HEK293 (cell line): ENCODE measurements around the gene FLRT2.

Source experiments
- CTCF ChIA-PET: fragments of 350-600 bp; formaldehyde crosslinking; extraction: SDS; loops from one replicate; lab custom pipeline; 2021; ENCODE audit warnings: antibody characterized with exemption; lab: Yijun Ruan, JAX
- POLR2A ChIA-PET: fragments of 300-600 bp; formaldehyde crosslinking; extraction: SDS; loops from one replicate; lab custom pipeline; 2020; ENCODE audit warnings: antibody characterized with exemption, inconsistent platforms; lab: Yijun Ruan, JAX
- H3K27ac ChIP-seq: fragments of 200-500 bp; sonication (Bioruptor generic); 2 replicates; pipeline ENCODE4 v1.5.1; 2014; ENCODE audit warnings: low read depth, low read length, control low read depth, inconsistent platforms; ENCODE audit errors: extremely low read depth
- H3K36me3 ChIP-seq, 2 experiments: fragments of 200-500 bp in 1 of 2; sonication (Bioruptor generic) in 1 of 2; 1 replicate in 1 of 2; 2 replicates in 1 of 2; pipeline ENCODE4 v1.5.1; 2014 to 2017; ENCODE audit warnings: inconsistent platforms in 2 of 2, low read length in 2 of 2; ENCODE audit not compliant: control insufficient read depth in 2 of 2, insufficient read depth in 1 of 2
- H3K4me1 ChIP-seq: fragments of 200-500 bp; sonication (Bioruptor generic); 2 replicates; pipeline ENCODE4 v1.5.1; 2014; ENCODE audit warnings: mild to moderate bottlenecking, low read length, inconsistent platforms; ENCODE audit not compliant: control insufficient read depth, insufficient read depth
- H3K4me3 ChIP-seq: 2 replicates; pipeline ENCODE4 v1.5.1; 2011; ENCODE audit warnings: low read depth, mild to moderate bottlenecking, control low read depth, low read length, moderate library complexity
- H3K9me3 ChIP-seq: fragments of 200-500 bp; sonication (Bioruptor generic); 2 replicates; pipeline ENCODE4 v1.5.1; 2014; ENCODE audit warnings: low read depth, low read length, inconsistent platforms; ENCODE audit not compliant: control insufficient read depth, insufficient read depth
- BCL11B ChIP-seq: fragments of 450-650 bp; formaldehyde crosslinking; IDR thresholded peaks from 2 replicates; pipeline ENCODE4 v1.5.1; 2016; ENCODE audit warnings: low read depth, missing biosample characterization, missing genetic modification characterization
- HIC1 ChIP-seq: fragments of 450-650 bp; formaldehyde crosslinking; IDR thresholded peaks from 2 replicates; pipeline ENCODE4 v1.5.1; 2016; ENCODE audit warnings: missing biosample characterization, missing genetic modification characterization
- HOXD13 ChIP-seq: sonication (generic); formaldehyde crosslinking; IDR thresholded peaks from 2 replicates; pipeline ENCODE4 v1.8.0; 2022; ENCODE audit warnings: missing genetic modification reagents, borderline replicate concordance
- PRDM10 ChIP-seq: fragments of 450-650 bp; formaldehyde crosslinking; IDR thresholded peaks from 2 replicates; pipeline ENCODE4 v1.5.1; 2016; ENCODE audit warnings: missing biosample characterization, missing genetic modification characterization
- SCRT2 ChIP-seq: fragments of 450-650 bp; formaldehyde crosslinking; IDR thresholded peaks from 2 replicates; pipeline ENCODE4 v1.5.1; 2016; ENCODE audit warnings: missing biosample characterization, missing genetic modification characterization
- SETDB1 ChIP-seq: IDR thresholded peaks from one replicate; pipeline ENCODE4 v1.6.1; 2017; ENCODE audit warnings: mild to moderate bottlenecking, low read length, moderate library complexity, mixed read lengths; ENCODE audit not compliant: insufficient read length
- TRIM28 ChIP-seq: IDR thresholded peaks from 2 replicates; pipeline ENCODE4 v1.6.1; 2011; ENCODE audit warnings: low read length, control low read depth, borderline replicate concordance
- ZBTB20 ChIP-seq: fragments of 450-650 bp; formaldehyde crosslinking; IDR thresholded peaks from 2 replicates; pipeline ENCODE4 v1.5.1; 2016; ENCODE audit warnings: missing biosample characterization, missing genetic modification characterization
- ZNF114 ChIP-seq: fragments of 450-650 bp; formaldehyde crosslinking; IDR thresholded peaks from 2 replicates; pipeline ENCODE4 v1.5.0; 2017; ENCODE audit warnings: missing biosample characterization, missing genetic modification characterization
- ZNF146 ChIP-seq: fragments of 450-650 bp; formaldehyde crosslinking; IDR thresholded peaks from 2 replicates; pipeline ENCODE4 v1.5.1; 2016; ENCODE audit warnings: missing biosample characterization, missing genetic modification characterization
- ZNF148 ChIP-seq: fragments of 450-650 bp; formaldehyde crosslinking; IDR thresholded peaks from 2 replicates; pipeline ENCODE4 v1.5.0; 2017; ENCODE audit warnings: missing biosample characterization, missing genetic modification characterization, borderline replicate concordance
- ZNF510 ChIP-seq: fragments of 450-650 bp; formaldehyde crosslinking; IDR thresholded peaks from 2 replicates; pipeline ENCODE4 v1.5.1; 2018; ENCODE audit warnings: mild to moderate bottlenecking, missing genetic modification characterization, missing biosample characterization; ENCODE audit not compliant: insufficient replicate concordance
- ZNF518A ChIP-seq: fragments of 450-650 bp; formaldehyde crosslinking; conservative IDR thresholded peaks from 2 replicates; pipeline ENCODE4 v1.5.1; 2016; ENCODE audit warnings: low read depth, missing biosample characterization, missing genetic modification characterization
- ZNF585B ChIP-seq: fragments of 450-650 bp; formaldehyde crosslinking; IDR thresholded peaks from 2 replicates; pipeline ENCODE4 v1.5.1; 2016; ENCODE audit warnings: missing biosample characterization, missing genetic modification characterization
- ZNF610 ChIP-seq: fragments of 450-650 bp; formaldehyde crosslinking; IDR thresholded peaks from 2 replicates; pipeline ENCODE4 v1.5.1; 2016; ENCODE audit warnings: missing biosample characterization, missing genetic modification characterization, borderline replicate concordance
- ZNF621 ChIP-seq: fragments of 450-650 bp; formaldehyde crosslinking; IDR thresholded peaks from 2 replicates; pipeline ENCODE4 v1.5.1; 2017; ENCODE audit warnings: missing biosample characterization, missing genetic modification characterization
- ZNF654 ChIP-seq: fragments of 450-650 bp; formaldehyde crosslinking; IDR thresholded peaks from 2 replicates; pipeline ENCODE4 v1.5.1; 2016; ENCODE audit warnings: low read depth, missing biosample characterization, missing genetic modification characterization
- ZNF747 ChIP-seq: fragments of 450-650 bp; formaldehyde crosslinking; IDR thresholded peaks from 2 replicates; pipeline ENCODE4 v1.5.1; 2016; ENCODE audit warnings: missing biosample characterization, missing genetic modification characterization

The FLRT2 gene

DNA sequence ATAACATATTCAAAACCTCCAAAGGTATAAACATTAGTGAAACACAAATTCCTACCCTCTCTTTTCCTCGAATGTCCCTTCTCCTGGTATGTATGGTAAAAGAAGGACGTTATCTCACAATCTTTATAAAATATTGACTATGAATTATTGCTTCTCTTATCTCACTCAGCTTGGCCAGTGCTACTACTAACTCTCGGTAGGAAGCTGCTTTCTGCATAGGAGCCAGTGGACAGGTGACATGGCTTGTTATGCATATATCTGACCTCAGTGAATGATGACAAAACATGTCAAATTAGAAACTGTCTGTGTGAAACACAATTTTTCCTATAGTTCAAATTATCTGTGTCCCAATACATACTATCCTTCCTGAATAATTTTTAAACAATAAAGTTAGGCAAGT, 48.5 kb upstream of the FLRT2 start (continued):
- no peak for TF ChIP-seq ZNF518A (tag by site-specific recombination)
- TF ChIP-seq ZNF510 = no peak
- no peak for TF ChIP-seq SETDB1
- TF ChIP-seq HIC1 = no peak
- no peak for TF ChIP-seq ZNF585B (tag by site-specific recombination)
- no peak for TF ChIP-seq ZNF610 (tag by site-specific recombination)

- Histone ChIP-seq H3K27ac (no peak overlapping the region), H3K4me1 (peaks cover 5% of the 10 kb centered on the region)
- TF ChIP-seq ZNF114 (tag by site-specific recombination) (no peak), TRIM28 (no peak), ZNF148 (no peak), ZNF654 (tag by site-specific recombination) (no peak), ZNF146 (no peak)
- TF ChIP-seq, all 188 proteins: peak for 0
- Histone ChIP-seq H3K4me3 (no peak overlapping the region), H3K9me3 (no peaks in the 10 kb centered on the region), H3K36me3 (no peaks in the 10 kb centered on the region)
- ChIA-PET POLR2A (no interaction called here), CTCF (interaction anchor here (0.6 kb wide), 1 partner anchor 135 kb away, joined by 3 read pairs; no protein-coding TSS in a partner anchor)
These were observed 47.4 kb upstream of the FLRT2 start for GRCh38 chr14:85482552-85482951.

GRCh38 chr14:85483037-85483436, 46.9 kb upstream of the FLRT2 start:
- Histone ChIP-seq H3K36me3 (no peaks in the 10 kb centered on the region), H3K4me3 (no peak overlapping the region), H3K9me3 (no peaks in the 10 kb centered on the region), H3K27ac (no peak overlapping the region), H3K4me1 (peaks cover 5% of the 10 kb centered on the region)
- POLR2A ChIA-PET = no interaction called here
- TF ChIP-seq SCRT2 (tag by site-specific recombination) = no peak
- no peak for TF ChIP-seq ZNF747
- no peak for TF ChIP-seq PRDM10 (tag by site-specific recombination)
- no peak for TF ChIP-seq HOXD13 (CRISPR knock-in tag)
- TF ChIP-seq ZBTB20 (tag by site-specific recombination) = no peak
- no peak for TF ChIP-seq BCL11B (tag by site-specific recombination)
- TF ChIP-seq ZNF621 (tag by site-specific recombination) = no peak
- CTCF ChIA-PET = interaction anchor here (0.6 kb wide), 2 partner anchors 25 to 134 kb away, joined by 3 to 5 read pairs; no protein-coding TSS in a partner anchor
